Endothelial cell of umbilical vein (primary cell): ENCODE measurements around the gene LRRC8D. TPM values are rescaled to one million over a fixed set of nuclear protein-coding genes. Genes with fewer than 3 reads are reported as not detected.
A peak's percentile ranks its signal among the peaks of the same experiment; 100 is the strongest.
"Not testable (repeated sequence)": the region's sequence is repeated elsewhere in the genome, so short reads cannot be mapped to it uniquely, and the experiment has no call there.

ENCODE experiments used
- BruUV-seq: library from RNA; stranded (reverse); fragments of 400-500 nt; replicated peaks from 2 replicates; lab custom pipeline; 2021; lab: Mats Ljungman, UMichigan
- CTCF ChIA-PET: fragments of 300-600, 350-600 bp; sonication (Branson Sonifier 250); formaldehyde crosslinking; loops from one replicate; lab custom pipeline; 2021; ENCODE audit warnings: antibody characterized with exemption, inconsistent platforms; lab: Charles Lee
- POLR2A ChIA-PET: fragments of 300-600, 350-600 bp; sonication (Branson Sonifier 250); formaldehyde crosslinking; loops from one replicate; lab custom pipeline; 2021; ENCODE audit warnings: antibody characterized with exemption, inconsistent platforms; lab: Charles Lee
- DNase-seq: peaks from one replicate; pipeline ENCODE4 v3.0.0-alpha.2; 2011; ENCODE audit warnings: low read depth, low spot score
- FAIRE-seq: peaks from 2 replicates; lab custom pipeline; 2011; peaks lifted over from hg19 to GRCh38; lab: Jason Lieb, UNC
- H2AFZ ChIP-seq: 2 replicates; pipeline ENCODE4 v1.6.0; 2012; ENCODE audit warnings: low read depth, low read length, control low read depth, inconsistent platforms
- H3K27ac ChIP-seq: 2 replicates; pipeline ENCODE4 v1.5.1; 2011; ENCODE audit warnings: low read depth, mild to moderate bottlenecking, control low read depth, low read length, moderate library complexity; ENCODE audit not compliant: insufficient read depth
- H3K27me3 ChIP-seq, 2 experiments: 2 replicates each; pipeline versions ENCODE4 v1.6.0 to v1.6.1; 2011; ENCODE audit warnings: low read length in 2 of 2, mixed read lengths in 1 of 2; ENCODE audit not compliant: control insufficient read depth in 2 of 2, insufficient read depth in 2 of 2
- H3K36me3 ChIP-seq, 2 experiments: 2 replicates in 1 of 2; 3 replicates in 1 of 2; pipeline ENCODE4 v1.5.1; 2011; ENCODE audit warnings: low read length in 2 of 2, mild to moderate bottlenecking in 1 of 2, moderate library complexity in 1 of 2; ENCODE audit not compliant: control insufficient read depth in 2 of 2, insufficient read depth in 2 of 2; ENCODE audit errors: extremely low read depth in 1 of 2
- H3K4me1 ChIP-seq: 3 replicates; pipeline ENCODE4 v1.5.1; 2011; ENCODE audit warnings: mild to moderate bottlenecking, low read length; ENCODE audit not compliant: control insufficient read depth, insufficient read depth; ENCODE audit errors: extremely low read depth
- H3K4me2 ChIP-seq: 2 replicates; pipeline ENCODE4 v1.6.1; 2011; ENCODE audit warnings: low read length, control low read depth, mixed read lengths; ENCODE audit not compliant: insufficient read depth
- H3K4me3 ChIP-seq, 3 experiments: fragments of 200-600 bp in 1 of 3; sonication (generic), shearing (Covaris generic) in 1 of 3; replicated peaks in 1 of 3; 2 replicates each; pipeline ENCODE4 v1.5.1; 2011 to 2016; ENCODE audit warnings: control low read depth in 3 of 3, low read length in 3 of 3, mild to moderate bottlenecking in 2 of 3, inconsistent platforms in 1 of 3, low read depth in 1 of 3, moderate library complexity in 1 of 3; ENCODE audit not compliant: insufficient read depth in 1 of 3
- H3K79me2 ChIP-seq: 2 replicates; pipeline ENCODE4 v1.6.0; 2012; ENCODE audit warnings: low read length, inconsistent platforms; ENCODE audit not compliant: control insufficient read depth, insufficient read depth
- H3K9ac ChIP-seq: replicated peaks from 2 replicates; pipeline ENCODE3; 2011; ENCODE audit warnings: low read length, control low read depth; ENCODE audit not compliant: insufficient read depth; ENCODE audit errors: extremely low read depth
- H3K9me1 ChIP-seq: replicated peaks from 3 replicates; pipeline ENCODE4 v1.6.0; 2011; ENCODE audit warnings: mild to moderate bottlenecking, low read length; ENCODE audit not compliant: control insufficient read depth, insufficient read depth; ENCODE audit errors: extremely low read depth
- H3K9me3 ChIP-seq: replicated peaks from 2 replicates; pipeline ENCODE4 v1.5.1; 2012; ENCODE audit warnings: low read length, inconsistent platforms; ENCODE audit not compliant: control insufficient read depth, insufficient read depth
- H4K20me1 ChIP-seq: replicated peaks from 2 replicates; pipeline ENCODE3; 2011; ENCODE audit warnings: mild to moderate bottlenecking, low read length; ENCODE audit not compliant: control insufficient read depth, insufficient read depth; ENCODE audit errors: extremely low read depth
- dilution Hi-C: fragments of 300-500 bp; cut with MboI; formaldehyde crosslinking; loops from one replicate; pipeline ENCODE4 v1.15.0; 2019; ENCODE audit warnings: low sequenced_read_pairs; ENCODE audit not compliant: extremely low pct_ligation_motif_present
- intact Hi-C: fragments of 100-400 bp; cut with micrococcal nuclease; formaldehyde crosslinking; loops from one replicate; pipeline ENCODE4 v1.10.0; 2022
- polyA plus RNA-seq, 4 experiments: library from polyadenylated mRNA; depleted of rRNA in 3 of 4; stranded (reverse) in 3 of 4; unstranded in 1 of 4; fragments of >200 nt; gene quantifications; 2 replicates each; pipeline versions ENCODE4 v1.2.1 to v1.2.3, GENCODE V29; 2011 to 2012; ENCODE audit warnings: missing spikeins in 1 of 4
- total RNA-seq: library from RNA; stranded (reverse); gene quantifications from 2 replicates; pipeline ENCODE4 v1.2.3, GENCODE V29; 2021

The LRRC8D gene
- total and polyA plus RNA-seq, 2 donors (not counting 3 experiments of a cell fraction or from before 2014, with no cell fraction given) = 31.9 to 37.7 TPM

DNA sequence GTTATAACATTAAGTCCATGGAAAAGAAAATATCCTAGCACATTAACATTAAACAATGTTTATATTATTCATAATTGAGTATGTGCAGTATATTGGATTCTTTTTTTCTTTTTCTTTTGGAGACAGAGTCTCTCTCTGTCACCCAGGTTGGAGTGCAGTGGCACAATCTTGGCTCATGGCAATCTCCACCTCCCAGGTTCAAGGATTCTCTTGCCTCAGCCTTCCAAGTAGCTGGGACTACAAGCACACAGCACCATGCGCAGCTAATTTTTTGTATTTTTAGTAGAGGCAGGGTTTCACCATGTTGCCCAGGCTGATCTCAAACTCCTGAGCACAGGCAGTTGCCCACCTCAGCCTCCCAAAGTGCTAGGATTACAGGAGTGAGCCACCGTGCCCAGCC, 162.0 kb downstream of the LRRC8D start:
- H3K9me3 ChIP-seq, dilution Hi-C loops, H3K36me3 ChIP-seq, H3K9me1 ChIP-seq, DNase-seq, H3K4me3 ChIP-seq, H3K4me2 ChIP-seq, H3K9ac ChIP-seq, H4K20me1 ChIP-seq, H3K79me2 ChIP-seq, H2AFZ ChIP-seq, POLR2A ChIA-PET, BruUV-seq, H3K4me1 ChIP-seq, H3K27me3 ChIP-seq, H3K27ac ChIP-seq: not testable (repeated sequence)
- intact Hi-C loops = loop anchor here (10.0 kb wide), 1 partner anchor 378 kb away; no protein-coding TSS in a partner anchor
- CTCF ChIA-PET = interaction anchor here (1.0 to 1.5 kb wide), 2 partner anchors 178 kb away, joined by 5 to 7 read pairs; no protein-coding TSS in a partner anchor
- peak; percentile 40 for FAIRE-seq

- intact Hi-C loops = loop anchor here (5.0 to 10.0 kb wide), 3 partner anchors 77 to 502 kb away; no protein-coding TSS in a partner anchor
- H3K36me3 ChIP-seq, H3K9me3 ChIP-seq, H3K9me1 ChIP-seq, H3K27ac ChIP-seq, H3K4me1 ChIP-seq, H3K27me3 ChIP-seq, H3K4me3 ChIP-seq, H3K4me2 ChIP-seq, H3K79me2 ChIP-seq, H3K9ac ChIP-seq, H4K20me1 ChIP-seq, FAIRE-seq, DNase-seq, dilution Hi-C loops, BruUV-seq, POLR2A ChIA-PET, H2AFZ ChIP-seq: not testable (repeated sequence)
- CTCF ChIA-PET = interaction anchor here (2.0 to 3.7 kb wide), 4 partner anchors 142 to 501 kb away, joined by 7 to 32 read pairs (median 30); no protein-coding TSS in a partner anchor
Observed at GRCh38 chr1:89984564-89985116, 163.8 kb downstream of the LRRC8D start.
